ENCODE measurements around the gene MORN3. TPM values are rescaled to one million over a fixed set of nuclear protein-coding genes. Genes with fewer than 3 reads are reported as not detected.

MORN3 gene
- polyA plus RNA-seq, 2 of the 4 experiments (the other 2 are of a cell fraction), result 0.17 to 0.47 TPM

GRCh38 chr12:121705514-121705913, 36.1 kb upstream of the MORN3 start (continued):
- TF ChIP-seq ZFP36 (IDR thresholded peaks at IDR 0.05; ENCODE audit: borderline replicate concordance, partially characterized antibody), result no peak
- no peak for TF ChIP-seq HOXB5 (CRISPR knock-in tag; IDR thresholded peaks at IDR 0.05)
- TF ChIP-seq CBX8 (IDR thresholded peaks at IDR 0.05), result no peak
- TF ChIP-seq REST (IDR thresholded peaks at IDR 0.05), result no peak

- no peak for ATAC-seq
- Histone ChIP-seq H3K4me2 (no peak overlapping the region), H3K4me1 (peaks cover 8% of the 10 kb centered on the region; the same call in 1 of the 3 replicates), H3K4me3 (no peak overlapping the region), H3K9me3 (no peaks in the 10 kb centered on the region; the same call in 2 of the 3 replicates), H3K27ac (no peak overlapping the region)
- DNase-seq (ENCODE audit: low read depth in 1 of 2, low spot score in 1 of 2), result no peak
- no peak for TF ChIP-seq MYC (IDR thresholded peaks at IDR 0.05; ENCODE audit: borderline replicate concordance, low read length)
- no peak for TF ChIP-seq HES2 (IDR thresholded peaks at IDR 0.05)
- TF ChIP-seq HEYL (CRISPR knock-in tag; IDR thresholded peaks at IDR 0.05), result no peak
- no peak for TF ChIP-seq FOXS1 (CRISPR knock-in tag; IDR thresholded peaks at IDR 0.05)
- TF ChIP-seq CHD2 (IDR thresholded peaks at IDR 0.05; ENCODE audit: low read length, partially characterized antibody), result no peak
- no peak for TF ChIP-seq USF2 (IDR thresholded peaks at IDR 0.05)
- no peak for TF ChIP-seq ESRRA (IDR thresholded peaks at IDR 0.05; ENCODE audit: borderline replicate concordance, low read length)
- TF ChIP-seq RAD21 (conservative IDR thresholded peaks at IDR 0.05 in 1 of 2, IDR thresholded peaks at IDR 0.05 in 1 of 2), result no peak
- no peak for TF ChIP-seq POLR2A (IDR thresholded peaks at IDR 0.05; ENCODE audit: low read length)
- TF ChIP-seq REST (IDR thresholded peaks at IDR 0.05), result no peak
- no peak for TF ChIP-seq JUN (IDR thresholded peaks at IDR 0.05)
- TF ChIP-seq CBX2 (IDR thresholded peaks at IDR 0.05; ENCODE audit: borderline replicate concordance, low read depth), result no peak
- TF ChIP-seq HOXB5 (CRISPR knock-in tag; IDR thresholded peaks at IDR 0.05), result no peak
- TF ChIP-seq NFE2L2 (conservative IDR thresholded peaks at IDR 0.05; ENCODE audit: low read length), result no peak
- WGBS (ENCODE audit: missing lambda C conversion rate), result 84% methylated on average over 6 of the region's 6 CpGs
- no peak for FAIRE-seq
- ChIA-PET POLR2A (no interaction called here), CTCF (interaction anchor here (0.9 to 26.7 kb wide), 5 partner anchors 9 to 92 kb away, joined by 3 to 509 read pairs (median 8); partner anchors contain the start of gene RHOF)
Observed at GRCh38 chr12:121702944-121703343, 33.5 kb upstream of the MORN3 start.
